IMR-90 (cell line): ENCODE measurements around the gene EMD. TPM values are rescaled to one million over a fixed set of nuclear protein-coding genes. Genes with fewer than 3 reads are reported as not detected.

Source experiments
- ATAC-seq: fragments of 200-7000 bp; cut with Tn5 transposase; 2 replicates; pipeline ENCODE4 v1.9.1; 2020; ENCODE audit warnings: low read depth, mild to moderate bottlenecking, moderate library complexity
- BruUV-seq: library from RNA; stranded (reverse); fragments of 400-500 nt; replicated peaks from 2 replicates; lab custom pipeline; 2021; lab: Mats Ljungman, UMichigan
- CTCF ChIA-PET: fragments of 300-600 bp; formaldehyde crosslinking; extraction: SDS; loops from one replicate; lab custom pipeline; 2021; ENCODE audit warnings: antibody characterized with exemption; lab: Yijun Ruan, JAX
- POLR2A ChIA-PET: fragments of 300-600 bp; sonication (Branson Sonifier 250); formaldehyde crosslinking; loops from one replicate; lab custom pipeline; 2022; ENCODE audit warnings: antibody characterized with exemption; ENCODE audit not compliant: unreplicated experiment; lab: Charles Lee
- DNase-seq: peaks from one replicate; pipeline ENCODE4 v3.0.0; 2013
- H2AFZ ChIP-seq: replicated peaks from 2 replicates; pipeline ENCODE3; 2013; ENCODE audit warnings: low read length, mild to moderate bottlenecking; ENCODE audit not compliant: poor library complexity
- H2AK5ac ChIP-seq: 2 replicates; pipeline ENCODE4 v1.6.1; 2013; ENCODE audit warnings: low read depth, low read length, inconsistent platforms
- H2AK9ac ChIP-seq: replicated peaks from 2 replicates; pipeline ENCODE3; 2013; ENCODE audit warnings: mild to moderate bottlenecking, low read depth, low read length, moderate library complexity; ENCODE audit not compliant: poor library complexity
- H2BK120ac ChIP-seq: 2 replicates; pipeline ENCODE4 v1.6.1; 2013; ENCODE audit warnings: low read depth, low read length, inconsistent platforms
- H2BK15ac ChIP-seq: 3 replicates; pipeline ENCODE4 v1.6.1; 2013; ENCODE audit warnings: low read depth, low read length, inconsistent platforms
- H2BK20ac ChIP-seq: 2 replicates; pipeline ENCODE4 v1.6.1; 2013; ENCODE audit warnings: low read depth, mild to moderate bottlenecking, inconsistent platforms, low read length, moderate library complexity
- H2BK5ac ChIP-seq: 2 replicates; pipeline ENCODE4 v1.6.1; 2013; ENCODE audit warnings: mild to moderate bottlenecking, low read depth, low read length, inconsistent platforms; ENCODE audit not compliant: poor library complexity, severe bottlenecking
- H3K14ac ChIP-seq: replicated peaks from 2 replicates; pipeline ENCODE4 v1.6.1; 2013; ENCODE audit warnings: low read depth, low read length, inconsistent platforms
- H3K18ac ChIP-seq: 2 replicates; pipeline ENCODE4 v1.6.1; 2013; ENCODE audit warnings: low read depth, low read length, control low read depth
- H3K23ac ChIP-seq: 2 replicates; pipeline ENCODE4 v1.6.1; 2013; ENCODE audit warnings: low read depth, low read length, inconsistent platforms
- H3K27ac ChIP-seq: 2 replicates; pipeline ENCODE4 v1.5.1; 2013; ENCODE audit warnings: mild to moderate bottlenecking, control low read depth, low read length; ENCODE audit not compliant: insufficient read depth
- H3K27me3 ChIP-seq: 2 replicates; pipeline ENCODE4 v1.6.1; 2013; ENCODE audit warnings: low read length; ENCODE audit not compliant: control insufficient read depth, insufficient read depth
- H3K36me3 ChIP-seq: 2 replicates; pipeline ENCODE4 v1.6.1; 2013; ENCODE audit warnings: low read length, mixed read lengths; ENCODE audit not compliant: control insufficient read depth, insufficient read depth
- H3K4ac ChIP-seq: 2 replicates; pipeline ENCODE4 v1.6.1; 2013; ENCODE audit warnings: low read depth, low read length, inconsistent platforms
- H3K4me1 ChIP-seq: 2 replicates; pipeline ENCODE4 v1.6.1; 2013; ENCODE audit warnings: low read length, mixed read lengths; ENCODE audit not compliant: control insufficient read depth, insufficient read depth
- H3K4me2 ChIP-seq: 2 replicates; pipeline ENCODE4 v1.6.1; 2013; ENCODE audit warnings: low read depth, mild to moderate bottlenecking, control low read depth, low read length, moderate library complexity
- H3K4me3 ChIP-seq: 2 replicates; pipeline ENCODE4 v1.5.1; 2013; ENCODE audit warnings: low read depth, mild to moderate bottlenecking, control low read depth, low read length, moderate library complexity; ENCODE audit not compliant: insufficient read depth
- H3K56ac ChIP-seq: 2 replicates; pipeline ENCODE4 v1.6.1; 2013; ENCODE audit warnings: low read length, inconsistent platforms; ENCODE audit not compliant: insufficient read depth; ENCODE audit errors: extremely low read depth
- H3K79me1 ChIP-seq, 2 experiments: 2 replicates each; pipeline ENCODE4 v1.6.1; 2013; ENCODE audit warnings: low read length in 2 of 2, inconsistent platforms in 1 of 2, low read depth in 1 of 2
- H3K9ac ChIP-seq: 2 replicates; pipeline ENCODE4 v1.6.1; 2013; ENCODE audit warnings: low read depth, low read length, control low read depth
- H3K9me1 ChIP-seq: 2 replicates; pipeline ENCODE4 v1.6.1; 2013; ENCODE audit warnings: low read length, inconsistent platforms; ENCODE audit not compliant: insufficient read depth
- H3K9me3 ChIP-seq: 2 replicates; pipeline ENCODE4 v1.6.1; 2013; ENCODE audit warnings: low read length; ENCODE audit not compliant: control insufficient read depth, insufficient read depth
- H4K20me1 ChIP-seq: 2 replicates; pipeline ENCODE4 v1.6.1; 2013; ENCODE audit warnings: low read length, inconsistent platforms; ENCODE audit not compliant: insufficient read depth
- H4K5ac ChIP-seq: 2 replicates; pipeline ENCODE4 v1.6.1; 2013; ENCODE audit warnings: mild to moderate bottlenecking, low read depth, low read length, control low read depth
- H4K8ac ChIP-seq, 2 experiments: 2 replicates each; pipeline ENCODE4 v1.6.1; 2013; ENCODE audit warnings: low read depth in 2 of 2, low read length in 2 of 2, control low read depth in 1 of 2, inconsistent platforms in 1 of 2
- H4K91ac ChIP-seq: 2 replicates; pipeline ENCODE4 v1.6.1; 2013; ENCODE audit warnings: low read depth, low read length, inconsistent platforms; ENCODE audit not compliant: insufficient read depth
- BHLHE40 ChIP-seq: fragments of 150-350 bp; IDR thresholded peaks from 2 replicates; pipeline ENCODE4 v1.6.1; 2016; ENCODE audit warnings: mild to moderate bottlenecking, low read depth, low read length
- ELK1 ChIP-seq: fragments of 150-350 bp; IDR thresholded peaks from 2 replicates; pipeline ENCODE4 v1.6.1; 2016; ENCODE audit warnings: low read depth, mild to moderate bottlenecking, low read length, moderate library complexity, borderline replicate concordance
- MXI1 ChIP-seq: IDR thresholded peaks from 2 replicates; pipeline ENCODE4 v1.6.1; 2012; ENCODE audit warnings: low read depth, mild to moderate bottlenecking, low read length, moderate library complexity, borderline replicate concordance
- NFE2L2 ChIP-seq: fragments of 150-350 bp; IDR thresholded peaks from 2 replicates; pipeline ENCODE4 v1.6.1; 2016; ENCODE audit warnings: low read depth, mild to moderate bottlenecking, low read length
- RCOR1 ChIP-seq: IDR thresholded peaks from 2 replicates; pipeline ENCODE4 v1.6.1; 2012; ENCODE audit warnings: mild to moderate bottlenecking, low read length, improper control_type of control experiment; ENCODE audit not compliant: insufficient replicate concordance
- USF2 ChIP-seq: fragments of 150-350 bp; IDR thresholded peaks from 2 replicates; pipeline ENCODE4 v1.6.1; 2017; ENCODE audit warnings: mild to moderate bottlenecking, antibody characterized with exemption, low read length, low read depth
- WGBS, 2 experiments: methylation state at CpG; one replicate each; pipeline versions ENCODE4 v1.1.5 to v1.1.7; 2013; ENCODE audit warnings: missing lambda C conversion rate in 2 of 2; ENCODE audit not compliant: insufficient read length in 1 of 2; ENCODE audit errors: extremely low coverage in 2 of 2; 5-methylcytosine and 5-hydroxymethylcytosine counted together
- dilution Hi-C: fragments of 300-500 bp; cut with HindIII; formaldehyde crosslinking; loops from one replicate; pipeline ENCODE4 v1.14.3; 2018; ENCODE audit warnings: low sequenced_read_pairs; ENCODE audit not compliant: unreplicated experiment
- in situ Hi-C: fragments of 300-500 bp; cut with MboI; formaldehyde crosslinking; loops from 3 replicates; pipeline ENCODE4 v1.14.3; 2019; ENCODE audit warnings: low sequenced_read_pairs, inconsistent platforms, mixed read lengths
- intact Hi-C: fragments of 100-400 bp; cut with micrococcal nuclease; formaldehyde crosslinking; loops from 2 replicates; pipeline ENCODE4 v1.10.0; 2022
- polyA plus RNA-seq, 3 experiments: library from polyadenylated mRNA; depleted of rRNA; stranded (reverse); fragments of >200 nt; gene quantifications; 2 replicates each; pipeline ENCODE4 v1.2.3, GENCODE V29; 2012; ENCODE audit warnings: low replicate concordance in 1 of 3
- total RNA-seq: library from RNA; depleted of rRNA; stranded (reverse); fragments of >200 nt; gene quantifications from 2 replicates; pipeline ENCODE4 v1.2.3, GENCODE V29; 2012

Gene EMD
- total and polyA plus RNA-seq, 2 of the 4 experiments (the other 2 are of a cell fraction): 9.9 to 80.6 TPM

- TF ChIP-seq ELK1 (no peak), NFE2L2 (no peak)
Observed at GRCh38 chrX:154409222-154409871, 30.3 kb downstream of the EMD start, which contains the start of gene DNASE1L1 (continued).

- intact Hi-C loops (loop anchor here (5.0 kb wide), 1 partner anchor 120 kb away; no protein-coding TSS in a partner anchor), dilution Hi-C loops (no loop called here), in situ Hi-C loops (no loop called here)
- H2BK20ac ChIP-seq: no peak overlapping the region
- ChIA-PET POLR2A (no interaction called here), CTCF (no interaction called here)
- H4K8ac ChIP-seq: peak overlapping the region; percentile 69; a peak in 3 of 4 replicates
- H3K27me3 ChIP-seq: no peaks in the 10 kb centered on the region
- peak overlapping the region; percentile 70 for H2AK9ac ChIP-seq
- H3K79me1 ChIP-seq: peaks cover 6 to 26% of the 10 kb centered on the region in 2 experiments; a peak in 3 of 4 replicates
- no peak overlapping the region for H3K56ac ChIP-seq
- H3K4me1 ChIP-seq: peaks cover 4% of the 10 kb centered on the region
- peak overlapping the region; percentile 57 for H3K4ac ChIP-seq
- no peak overlapping the region for H2BK15ac ChIP-seq
- peak overlapping the region; percentile 73; the same call in 1 of the 2 replicates for H3K27ac ChIP-seq
- no peak overlapping the region for H2BK5ac ChIP-seq
- H3K36me3 ChIP-seq: peaks cover 5% of the 10 kb centered on the region
- H4K5ac ChIP-seq: no peak overlapping the region
- H4K91ac ChIP-seq: peak overlapping the region; percentile 18; the same call in 1 of the 2 replicates
- BruUV-seq: no TSS peak
- 47% methylated on average over 11 of the region's 29 CpGs; no CpG with 5 or more reads in 1 of the 2 experiments for WGBS, 2 experiments
- no peak overlapping the region for H2BK120ac ChIP-seq
- TF ChIP-seq RCOR1 (no peak), MXI1 (no peak), BHLHE40 (no peak), USF2 (peak; percentile 26; the same call in 1 of the 2 replicates)
- no peak overlapping the region for H3K18ac ChIP-seq
- no peaks in the 10 kb centered on the region for H3K9me3 ChIP-seq
- peak overlapping the region; percentile 94 for H3K4me3 ChIP-seq
- H3K9ac ChIP-seq: peak overlapping the region; percentile 71
- peak overlapping the region; percentile 57 for H3K4me2 ChIP-seq
- peaks cover 3% of the 10 kb centered on the region; the same call in 1 of the 2 replicates for H3K9me1 ChIP-seq
- DNase-seq (peak; percentile 26), ATAC-seq (peak; percentile 58)
- no peak overlapping the region; the same call in 1 of the 2 replicates for H3K23ac ChIP-seq
- no peak overlapping the region for H3K14ac ChIP-seq
- H2AFZ ChIP-seq: peak overlapping the region; percentile 95
- no peaks in the 10 kb centered on the region for H4K20me1 ChIP-seq
- peak overlapping the region; percentile 57 for H2AK5ac ChIP-seq
Observed at GRCh38 chrX:154411981-154412340, 32.9 kb downstream of the EMD start.
